NB4 (cell line): ENCODE results near the gene PCYT1A.

ENCODE experiments used
- CTCF ChIP-seq: IDR thresholded peaks from one replicate; pipeline ENCODE4 v1.5.1; 2012; ENCODE audit warnings: low read depth, low read length
- POLR2A ChIP-seq: IDR thresholded peaks from 2 replicates; pipeline ENCODE4 v1.6.1; 2011; ENCODE audit warnings: mild to moderate bottlenecking; ENCODE audit not compliant: insufficient read length; ENCODE audit errors: extremely low read depth

GRCh38 chr3:196320137-196320536, 32.6 kb upstream of the PCYT1A start:
- TF ChIP-seq CTCF (no peak), POLR2A (no peak)
